K562 (cell line): ENCODE data around the gene CISD3. TPM values are rescaled to one million over a fixed set of nuclear protein-coding genes. Genes with fewer than 3 reads are reported as not detected.

Experiments used
- BACH1 ChIP-seq: fragments of 200-800 bp; sonication (Bioruptor generic); IDR thresholded peaks from 2 replicates; pipeline ENCODE4 v1.6.1; 2016; ENCODE audit warnings: missing genetic modification characterization, missing compliant biosample characterization
- BRD4 ChIP-seq: fragments of 200-600 bp; sonication (generic); IDR thresholded peaks from 2 replicates; pipeline ENCODE4 v1.6.1; 2017; ENCODE audit warnings: inconsistent platforms
- BRD9 ChIP-seq: fragments of 450-650 bp; IDR thresholded peaks from 2 replicates; pipeline ENCODE4 v1.6.1; 2018; ENCODE audit warnings: low read depth; ENCODE audit not compliant: partially characterized antibody
- ELF1 ChIP-seq: fragments of 200-800 bp; sonication (Bioruptor generic); IDR thresholded peaks from 2 replicates; pipeline ENCODE4 v1.6.1; 2016; ENCODE audit warnings: missing genetic modification characterization, missing compliant biosample characterization
- HEY1 ChIP-seq: fragments of 250-450 bp; sonication (Bioruptor Pico); IDR thresholded peaks from 2 replicates; pipeline ENCODE4 v1.5.0; 2020; ENCODE audit warnings: mild to moderate bottlenecking, moderate library complexity, borderline replicate concordance
- PHF21A ChIP-seq: fragments of 450-650 bp; IDR thresholded peaks from 2 replicates; pipeline ENCODE4 v1.6.1; 2017; ENCODE audit warnings: low read depth, borderline replicate concordance
- polyA plus RNA-seq, 8 experiments: library from polyadenylated mRNA; depleted of rRNA in 4 of 8; stranded (reverse) in 5 of 8; unstranded in 3 of 8; fragments of >200 nt; fragmentation: Nextera tagmentation in 2 of 8; fragmentation: Illumina TruSeq in 1 of 8; extraction: Ambion mirVana in 2 of 8; extraction: Trizol in 1 of 8; gene quantifications; 2 replicates each; pipeline versions ENCODE4 v1.2.1 to v1.2.3, GENCODE V29; 2011 to 2014; ENCODE audit warnings: inconsistent platforms in 1 of 8, missing spikeins in 1 of 8
- total RNA-seq, 7 experiments: library from RNA; depleted of rRNA in 6 of 7; stranded (reverse); fragments of >200 nt in 6 of 7; fragmentation: Illumina TruSeq in 2 of 7; extraction: Trizol in 2 of 7; gene quantifications; 2 replicates each; pipeline versions ENCODE4 v1.2.1 to v1.2.3, GENCODE V29; 2011 to 2021; ENCODE audit warnings: low replicate concordance in 1 of 7
- TF ChIP-seq, protein P1 (sequence below), 2 experiments: fragments of 450-650 bp in 1 of 2; sonication (generic) in 1 of 2; formaldehyde crosslinking in 1 of 2; IDR thresholded peaks; 2 replicates each; pipeline versions ENCODE4 v1.7.1 to v1.9.0; 2016 to 2022; ENCODE audit warnings: inconsistent platforms in 1 of 2, mild to moderate bottlenecking in 1 of 2, missing genetic modification reagents in 1 of 2
- TF ChIP-seq, protein P2 (sequence below): fragments of 200-800 bp; sonication (Bioruptor generic); IDR thresholded peaks from 2 replicates; pipeline ENCODE4 v1.6.1; 2017; ENCODE audit warnings: missing genetic modification characterization, missing compliant biosample characterization
- TF ChIP-seq, protein P3 (sequence below): fragments of 250-450 bp; sonication (Bioruptor Pico); IDR thresholded peaks from 2 replicates; pipeline ENCODE4 v1.8.0; 2022; ENCODE audit warnings: inconsistent platforms
- TF ChIP-seq, protein P4 (sequence below), 2 experiments: IDR thresholded peaks; 2 replicates each; pipeline ENCODE4 v1.6.1; 2012; ENCODE audit warnings: improper control_type of control experiment in 2 of 2, low read depth in 2 of 2, low read length in 2 of 2, borderline replicate concordance in 1 of 2

CISD3 gene
- total and polyA plus RNA-seq, 9 of the 15 experiments (the other 6 are each of a cell fraction or from before 2014, with no cell fraction given): 5.0 to 60.7 (median 15.7) TPM

DNA sequence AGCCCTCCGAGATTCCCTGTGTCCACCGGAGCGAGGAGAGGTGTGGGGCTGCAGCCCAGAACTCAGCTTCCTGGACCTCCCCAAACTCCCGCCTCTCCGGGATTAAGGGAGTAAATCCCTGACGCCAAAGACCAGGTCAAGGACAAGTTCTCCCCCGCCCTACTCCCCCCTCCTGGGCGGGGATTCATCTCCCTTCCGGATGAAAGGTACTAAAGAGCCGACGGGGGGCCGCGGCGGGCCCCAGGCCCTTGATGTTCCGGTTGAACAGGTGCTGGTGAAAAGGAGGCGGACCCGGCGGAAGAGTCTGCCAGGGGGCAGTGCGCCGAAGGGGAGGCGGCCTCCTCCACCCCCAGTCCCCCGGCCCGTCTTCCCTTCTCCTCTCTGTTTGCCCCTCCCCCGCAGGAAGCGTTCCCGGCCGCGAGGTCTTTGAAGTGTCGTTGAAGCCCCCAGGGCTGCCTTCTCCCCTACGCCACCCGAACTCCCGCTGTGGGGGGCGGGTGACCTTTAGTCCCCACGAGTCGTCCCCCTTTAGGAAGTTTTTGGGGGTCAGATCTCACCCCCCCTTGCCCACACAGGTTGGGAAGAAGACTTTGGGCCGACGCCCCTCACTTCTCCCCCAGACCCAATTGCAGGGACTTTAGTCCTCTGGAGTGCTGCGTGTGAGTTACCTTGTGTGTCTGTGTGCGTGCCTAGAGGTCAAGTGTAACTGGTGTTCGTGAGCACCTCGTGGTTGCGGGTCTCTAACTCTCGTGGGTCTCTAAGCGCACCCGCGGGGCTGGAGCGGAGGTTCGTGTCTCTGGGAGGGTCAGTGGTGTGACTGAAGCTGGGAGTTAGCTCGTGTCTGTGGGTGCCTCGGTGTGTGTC is 26.2 kb upstream of the CISD3 start (continued):
- TF ChIP-seq, protein P1, sequence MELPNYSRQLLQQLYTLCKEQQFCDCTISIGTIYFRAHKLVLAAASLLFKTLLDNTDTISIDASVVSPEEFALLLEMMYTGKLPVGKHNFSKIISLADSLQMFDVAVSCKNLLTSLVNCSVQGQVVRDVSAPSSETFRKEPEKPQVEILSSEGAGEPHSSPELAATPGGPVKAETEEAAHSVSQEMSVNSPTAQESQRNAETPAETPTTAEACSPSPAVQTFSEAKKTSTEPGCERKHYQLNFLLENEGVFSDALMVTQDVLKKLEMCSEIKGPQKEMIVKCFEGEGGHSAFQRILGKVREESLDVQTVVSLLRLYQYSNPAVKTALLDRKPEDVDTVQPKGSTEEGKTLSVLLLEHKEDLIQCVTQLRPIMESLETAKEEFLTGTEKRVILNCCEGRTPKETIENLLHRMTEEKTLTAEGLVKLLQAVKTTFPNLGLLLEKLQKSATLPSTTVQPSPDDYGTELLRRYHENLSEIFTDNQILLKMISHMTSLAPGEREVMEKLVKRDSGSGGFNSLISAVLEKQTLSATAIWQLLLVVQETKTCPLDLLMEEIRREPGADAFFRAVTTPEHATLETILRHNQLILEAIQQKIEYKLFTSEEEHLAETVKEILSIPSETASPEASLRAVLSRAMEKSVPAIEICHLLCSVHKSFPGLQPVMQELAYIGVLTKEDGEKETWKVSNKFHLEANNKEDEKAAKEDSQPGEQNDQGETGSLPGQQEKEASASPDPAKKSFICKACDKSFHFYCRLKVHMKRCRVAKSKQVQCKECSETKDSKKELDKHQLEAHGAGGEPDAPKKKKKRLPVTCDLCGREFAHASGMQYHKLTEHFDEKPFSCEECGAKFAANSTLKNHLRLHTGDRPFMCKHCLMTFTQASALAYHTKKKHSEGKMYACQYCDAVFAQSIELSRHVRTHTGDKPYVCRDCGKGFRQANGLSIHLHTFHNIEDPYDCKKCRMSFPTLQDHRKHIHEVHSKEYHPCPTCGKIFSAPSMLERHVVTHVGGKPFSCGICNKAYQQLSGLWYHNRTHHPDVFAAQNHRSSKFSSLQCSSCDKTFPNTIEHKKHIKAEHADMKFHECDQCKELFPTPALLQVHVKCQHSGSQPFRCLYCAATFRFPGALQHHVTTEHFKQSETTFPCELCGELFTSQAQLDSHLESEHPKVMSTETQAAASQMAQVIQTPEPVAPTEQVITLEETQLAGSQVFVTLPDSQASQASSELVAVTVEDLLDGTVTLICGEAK (IDR thresholded peaks at IDR 0.05): peak; percentile 39; the same call in 1 of the 2 replicates
- TF ChIP-seq, protein P1 (CRISPR knock-in tag; IDR thresholded peaks at IDR 0.05): no peak
- TF ChIP-seq ELF1: peak; percentile 75
- no peak for TF ChIP-seq BRD4
- TF ChIP-seq, protein P2, sequence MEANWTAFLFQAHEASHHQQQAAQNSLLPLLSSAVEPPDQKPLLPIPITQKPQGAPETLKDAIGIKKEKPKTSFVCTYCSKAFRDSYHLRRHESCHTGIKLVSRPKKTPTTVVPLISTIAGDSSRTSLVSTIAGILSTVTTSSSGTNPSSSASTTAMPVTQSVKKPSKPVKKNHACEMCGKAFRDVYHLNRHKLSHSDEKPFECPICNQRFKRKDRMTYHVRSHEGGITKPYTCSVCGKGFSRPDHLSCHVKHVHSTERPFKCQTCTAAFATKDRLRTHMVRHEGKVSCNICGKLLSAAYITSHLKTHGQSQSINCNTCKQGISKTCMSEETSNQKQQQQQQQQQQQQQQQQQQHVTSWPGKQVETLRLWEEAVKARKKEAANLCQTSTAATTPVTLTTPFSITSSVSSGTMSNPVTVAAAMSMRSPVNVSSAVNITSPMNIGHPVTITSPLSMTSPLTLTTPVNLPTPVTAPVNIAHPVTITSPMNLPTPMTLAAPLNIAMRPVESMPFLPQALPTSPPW (CRISPR knock-in tag): peak; percentile 98
- TF ChIP-seq, protein P3, sequence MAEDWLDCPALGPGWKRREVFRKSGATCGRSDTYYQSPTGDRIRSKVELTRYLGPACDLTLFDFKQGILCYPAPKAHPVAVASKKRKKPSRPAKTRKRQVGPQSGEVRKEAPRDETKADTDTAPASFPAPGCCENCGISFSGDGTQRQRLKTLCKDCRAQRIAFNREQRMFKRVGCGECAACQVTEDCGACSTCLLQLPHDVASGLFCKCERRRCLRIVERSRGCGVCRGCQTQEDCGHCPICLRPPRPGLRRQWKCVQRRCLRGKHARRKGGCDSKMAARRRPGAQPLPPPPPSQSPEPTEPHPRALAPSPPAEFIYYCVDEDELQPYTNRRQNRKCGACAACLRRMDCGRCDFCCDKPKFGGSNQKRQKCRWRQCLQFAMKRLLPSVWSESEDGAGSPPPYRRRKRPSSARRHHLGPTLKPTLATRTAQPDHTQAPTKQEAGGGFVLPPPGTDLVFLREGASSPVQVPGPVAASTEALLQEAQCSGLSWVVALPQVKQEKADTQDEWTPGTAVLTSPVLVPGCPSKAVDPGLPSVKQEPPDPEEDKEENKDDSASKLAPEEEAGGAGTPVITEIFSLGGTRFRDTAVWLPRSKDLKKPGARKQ (CRISPR knock-in tag): no peak
- TF ChIP-seq PHF21A: peak; percentile 40; the same call in 1 of the 2 replicates
- no peak; the same call in 1 of the 2 replicates for TF ChIP-seq BACH1
- TF ChIP-seq, protein P4, sequence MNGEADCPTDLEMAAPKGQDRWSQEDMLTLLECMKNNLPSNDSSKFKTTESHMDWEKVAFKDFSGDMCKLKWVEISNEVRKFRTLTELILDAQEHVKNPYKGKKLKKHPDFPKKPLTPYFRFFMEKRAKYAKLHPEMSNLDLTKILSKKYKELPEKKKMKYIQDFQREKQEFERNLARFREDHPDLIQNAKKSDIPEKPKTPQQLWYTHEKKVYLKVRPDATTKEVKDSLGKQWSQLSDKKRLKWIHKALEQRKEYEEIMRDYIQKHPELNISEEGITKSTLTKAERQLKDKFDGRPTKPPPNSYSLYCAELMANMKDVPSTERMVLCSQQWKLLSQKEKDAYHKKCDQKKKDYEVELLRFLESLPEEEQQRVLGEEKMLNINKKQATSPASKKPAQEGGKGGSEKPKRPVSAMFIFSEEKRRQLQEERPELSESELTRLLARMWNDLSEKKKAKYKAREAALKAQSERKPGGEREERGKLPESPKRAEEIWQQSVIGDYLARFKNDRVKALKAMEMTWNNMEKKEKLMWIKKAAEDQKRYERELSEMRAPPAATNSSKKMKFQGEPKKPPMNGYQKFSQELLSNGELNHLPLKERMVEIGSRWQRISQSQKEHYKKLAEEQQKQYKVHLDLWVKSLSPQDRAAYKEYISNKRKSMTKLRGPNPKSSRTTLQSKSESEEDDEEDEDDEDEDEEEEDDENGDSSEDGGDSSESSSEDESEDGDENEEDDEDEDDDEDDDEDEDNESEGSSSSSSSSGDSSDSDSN (IDR thresholded peaks at IDR 0.05; ENCODE audit: borderline replicate concordance in 1 of 2, low read depth in 2 of 2, low read length in 2 of 2): peak; percentile 34 to 43; a peak in 1 of 4 replicates
- TF ChIP-seq BRD9: peak; percentile 84
- TF ChIP-seq HEY1 (CRISPR knock-in tag): no peak
